Parathyroid adenoma (tissue), 2 donors: Measurements from ENCODE around the gene ERMARD.

ENCODE experiments used
- H2AFZ ChIP-seq: fragments of 300-600 bp; sonication (generic); one replicate; pipeline ENCODE4 v1.7.0; 2017; ENCODE audit warnings: antibody characterized with exemption, mild to moderate bottlenecking
- H3K27ac ChIP-seq: fragments of 300-600 bp; sonication (generic); one replicate; pipeline ENCODE4 v1.7.0; 2017
- H3K27me3 ChIP-seq: fragments of 300-600 bp; sonication (generic); one replicate; pipeline ENCODE4 v1.7.0; 2017; ENCODE audit warnings: low read length; ENCODE audit not compliant: control insufficient read depth, insufficient read depth
- H3K36me3 ChIP-seq: fragments of 300-600 bp; sonication (generic); one replicate; pipeline ENCODE4 v1.7.0; 2017; ENCODE audit warnings: low read length; ENCODE audit not compliant: control insufficient read depth, insufficient read depth
- H3K4me1 ChIP-seq: fragments of 300-600 bp; sonication (generic); one replicate; pipeline ENCODE4 v1.7.0; 2017; ENCODE audit warnings: control low read depth
- H3K4me2 ChIP-seq: fragments of 300-600 bp; sonication (generic); one replicate; pipeline ENCODE4 v1.7.0; 2017; ENCODE audit warnings: low read length
- H3K4me3 ChIP-seq: fragments of 300-600 bp; sonication (generic); one replicate; pipeline ENCODE4 v1.7.0; 2017; ENCODE audit warnings: low read depth, low read length
- H3K79me2 ChIP-seq: fragments of 300-600 bp; sonication (generic); one replicate; pipeline ENCODE4 v1.7.0; 2017; ENCODE audit warnings: control low read depth
- H3K9ac ChIP-seq: fragments of 300-600 bp; sonication (generic); one replicate; pipeline ENCODE4 v1.7.0; 2017; ENCODE audit warnings: mild to moderate bottlenecking
- H3K9me3 ChIP-seq: fragments of 300-600 bp; sonication (generic); one replicate; pipeline ENCODE4 v1.7.0; 2017; ENCODE audit warnings: low read length; ENCODE audit not compliant: control insufficient read depth
- TF ChIP-seq, protein P1 (sequence below): fragments of 300-600 bp; sonication (generic); IDR thresholded peaks from one replicate; pipeline ENCODE4 v1.7.0; 2017; ENCODE audit warnings: antibody characterized with exemption, mild to moderate bottlenecking
- donor health status: primary hyperparathyroidism.

ERMARD gene

DNA sequence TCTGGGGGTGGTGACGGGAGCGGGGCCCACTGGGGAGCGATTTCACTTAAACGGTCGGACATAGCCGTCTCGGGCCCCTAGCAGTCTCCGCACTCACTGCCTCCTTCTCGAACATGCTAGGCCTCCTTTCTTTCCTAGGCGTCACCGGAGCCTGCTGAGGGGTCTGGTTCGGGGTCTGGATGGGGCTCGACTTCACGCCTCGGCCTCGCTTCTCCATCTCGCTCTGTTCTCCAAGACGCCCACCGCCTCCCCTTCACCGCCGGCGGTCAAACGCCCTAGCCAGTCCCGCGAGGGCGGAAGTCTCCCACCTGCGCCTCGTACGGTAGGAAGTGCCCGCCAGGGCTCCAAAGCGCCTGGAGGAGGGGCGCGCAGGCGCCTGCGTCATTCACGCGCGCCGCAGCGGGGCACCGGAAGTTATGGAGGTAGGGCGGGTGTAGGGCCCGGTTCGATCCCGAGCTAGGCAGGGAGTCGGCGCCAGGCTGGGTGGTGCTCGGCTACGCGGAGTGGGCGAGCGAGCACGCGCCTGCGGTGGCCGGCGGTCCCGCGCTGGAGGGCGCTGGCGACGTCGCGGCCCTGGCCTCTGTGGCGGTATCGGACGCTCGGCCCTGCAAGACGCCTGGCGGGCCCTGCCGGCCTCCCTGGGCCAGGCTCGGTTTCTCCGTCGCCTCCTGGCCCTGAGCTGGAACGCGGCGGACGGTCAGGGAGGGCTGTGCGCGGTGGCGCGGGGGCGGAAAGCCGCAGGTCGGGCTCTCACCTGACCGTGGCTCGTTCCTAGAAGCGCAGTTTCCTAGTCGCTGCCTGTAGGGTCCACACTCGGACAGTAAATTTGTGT is at the start of gene ERMARD, which contains the start of gene DYNLT2:
ERMARD (plus strand) TSS at position 381 of the 832 bp plus-strand sequence; CDS start at position 417, 36 bp downstream.
DYNLT2 (minus strand) TSS at position 331 of the 832 bp plus-strand sequence; CDS start at position 217, 114 bp downstream.
- Histone ChIP-seq H3K4me2 (peak within 1 kb of the TSS; percentile 52), H2AFZ (peak within 1 kb of the TSS; percentile 92), H3K9ac (peak within 1 kb of the TSS; percentile 73), H3K79me2 (no peaks in the 10 kb centered on the region), H3K4me1 (peaks cover 8% of the 10 kb centered on the region), H3K9me3 (no peaks in the 10 kb centered on the region), H3K27me3 (no peaks in the 10 kb centered on the region), H3K36me3 (no peaks in the 10 kb centered on the region), H3K4me3 (peak within 1 kb of the TSS; percentile 58), H3K27ac (peak within 1 kb of the TSS; percentile 92)
- TF ChIP-seq, protein P1, sequence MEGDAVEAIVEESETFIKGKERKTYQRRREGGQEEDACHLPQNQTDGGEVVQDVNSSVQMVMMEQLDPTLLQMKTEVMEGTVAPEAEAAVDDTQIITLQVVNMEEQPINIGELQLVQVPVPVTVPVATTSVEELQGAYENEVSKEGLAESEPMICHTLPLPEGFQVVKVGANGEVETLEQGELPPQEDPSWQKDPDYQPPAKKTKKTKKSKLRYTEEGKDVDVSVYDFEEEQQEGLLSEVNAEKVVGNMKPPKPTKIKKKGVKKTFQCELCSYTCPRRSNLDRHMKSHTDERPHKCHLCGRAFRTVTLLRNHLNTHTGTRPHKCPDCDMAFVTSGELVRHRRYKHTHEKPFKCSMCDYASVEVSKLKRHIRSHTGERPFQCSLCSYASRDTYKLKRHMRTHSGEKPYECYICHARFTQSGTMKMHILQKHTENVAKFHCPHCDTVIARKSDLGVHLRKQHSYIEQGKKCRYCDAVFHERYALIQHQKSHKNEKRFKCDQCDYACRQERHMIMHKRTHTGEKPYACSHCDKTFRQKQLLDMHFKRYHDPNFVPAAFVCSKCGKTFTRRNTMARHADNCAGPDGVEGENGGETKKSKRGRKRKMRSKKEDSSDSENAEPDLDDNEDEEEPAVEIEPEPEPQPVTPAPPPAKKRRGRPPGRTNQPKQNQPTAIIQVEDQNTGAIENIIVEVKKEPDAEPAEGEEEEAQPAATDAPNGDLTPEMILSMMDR: peak; percentile 16

DNA sequence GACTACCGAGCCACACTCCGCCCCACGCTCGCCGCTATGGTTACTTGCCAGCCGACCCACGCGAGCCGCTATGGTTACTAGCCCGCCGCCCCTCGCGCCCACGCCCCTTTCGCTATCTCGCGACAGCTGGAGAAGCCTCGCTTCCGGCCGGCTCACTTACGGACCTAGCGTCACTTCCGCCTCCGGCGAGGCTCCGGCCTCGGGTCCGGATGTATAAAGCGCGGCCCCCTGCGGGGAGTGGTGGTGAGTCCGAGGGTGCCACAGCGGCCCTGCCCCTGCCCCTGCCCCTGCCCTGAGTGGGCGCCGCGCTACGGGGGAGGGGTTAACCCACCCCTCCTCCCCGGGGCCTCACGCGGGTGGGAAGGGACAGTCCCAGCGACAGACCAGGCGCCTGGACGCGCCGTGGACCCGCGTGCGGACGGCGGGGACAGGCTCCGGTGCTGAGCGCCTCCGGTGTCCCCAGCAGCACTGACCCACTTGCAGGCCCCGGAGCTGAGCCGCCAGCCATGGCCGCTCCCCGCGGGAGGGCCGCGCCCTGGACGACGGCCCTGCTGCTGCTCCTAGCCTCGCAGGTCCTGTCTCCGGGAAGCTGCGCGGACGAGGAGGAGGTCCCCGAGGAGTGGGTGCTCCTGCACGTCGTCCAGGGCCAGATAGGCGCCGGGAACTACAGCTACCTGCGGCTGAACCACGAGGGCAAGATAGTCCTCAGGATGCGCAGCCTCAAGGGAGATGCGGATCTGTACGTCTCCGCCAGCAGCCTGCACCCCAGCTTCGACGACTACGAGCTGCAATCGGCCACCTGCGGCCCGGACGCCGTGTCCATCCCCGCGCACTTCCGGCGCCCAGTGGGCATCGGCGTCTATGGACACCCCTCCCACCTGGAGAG is 49.2 kb upstream of the ERMARD start, which contains the start of the genes C6orf120 and WDR27:
C6orf120 (plus strand) TSS at position 173 of the 886 bp plus-strand sequence; CDS start at position 507, 334 bp downstream.
WDR27 (minus strand) TSS at position 76 of the 886 bp plus-strand sequence. CDS start 13,024 bp downstream, outside the sequence.
- Histone ChIP-seq H3K4me1 (peaks cover 13% of the 10 kb centered on the region), H2AFZ (peak within 1 kb of the TSS; percentile 89), H3K9ac (peak within 1 kb of the TSS; percentile 70), H3K4me3 (peak within 1 kb of the TSS; percentile 69), H3K27me3 (no peaks in the 10 kb centered on the region), H3K9me3 (no peaks in the 10 kb centered on the region), H3K4me2 (peak within 1 kb of the TSS; percentile 81), H3K27ac (peak within 1 kb of the TSS; percentile 86), H3K79me2 (peaks cover 5% of the 10 kb centered on the region), H3K36me3 (no peaks in the 10 kb centered on the region)
- TF ChIP-seq, protein P1: no peak

DNA sequence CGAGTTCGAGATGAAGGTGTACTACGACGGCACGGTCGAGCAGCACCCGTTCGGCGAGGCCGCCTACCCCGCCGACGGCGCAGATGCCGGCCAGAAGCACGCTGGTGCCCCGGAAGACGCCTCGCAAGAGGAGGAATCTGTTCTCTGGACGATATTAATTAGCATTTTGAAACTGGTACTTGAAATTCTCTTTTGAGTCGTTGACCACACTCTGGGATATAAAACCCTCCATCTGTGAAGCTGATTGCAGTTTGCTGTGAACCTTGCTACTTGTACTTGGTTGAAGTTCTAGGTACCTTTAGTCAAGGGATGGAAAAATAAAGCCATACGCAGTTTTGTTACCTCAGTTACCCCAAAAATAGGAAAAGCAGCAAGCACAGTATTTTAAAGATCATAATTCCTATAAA is 48.6 kb upstream of the ERMARD start:
- Histone ChIP-seq H3K4me2 (peak overlapping the region; percentile 81), H2AFZ (peak overlapping the region; percentile 89), H3K9me3 (no peaks in the 10 kb centered on the region), H3K27ac (peak overlapping the region; percentile 86), H3K79me2 (peaks cover 5% of the 10 kb centered on the region), H3K36me3 (no peaks in the 10 kb centered on the region), H3K4me3 (peak overlapping the region; percentile 69), H3K27me3 (no peaks in the 10 kb centered on the region), H3K4me1 (peaks cover 13% of the 10 kb centered on the region), H3K9ac (peak overlapping the region; percentile 70)
- TF ChIP-seq, protein P1: no peak

DNA sequence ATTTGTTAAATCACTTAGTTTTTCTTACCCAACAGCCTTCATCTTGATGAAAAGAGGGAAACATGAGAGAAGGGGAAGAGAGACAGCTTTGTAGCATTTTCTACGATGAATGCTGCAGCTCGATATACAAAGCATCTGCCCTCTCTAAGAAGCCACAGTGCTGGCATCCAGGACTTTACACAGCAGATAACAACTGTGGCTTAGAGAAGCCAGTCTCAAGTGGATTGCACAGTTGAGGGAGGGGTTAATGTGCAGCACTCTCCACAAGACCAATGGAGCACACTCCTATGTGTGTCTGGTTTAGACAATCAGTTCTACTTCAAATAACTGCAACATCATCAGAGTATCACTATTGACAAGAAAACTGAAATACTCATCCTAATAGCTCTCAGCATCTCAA is 43.6 kb upstream of the ERMARD start:
- no peaks in the 10 kb centered on the region for H3K36me3 ChIP-seq
- H3K27me3 ChIP-seq: no peaks in the 10 kb centered on the region
- H3K9ac ChIP-seq: no peak overlapping the region
- no peak overlapping the region for H2AFZ ChIP-seq
- H3K4me2 ChIP-seq: no peak overlapping the region
- H3K27ac ChIP-seq: no peak overlapping the region
- H3K79me2 ChIP-seq: peaks cover 2% of the 10 kb centered on the region
- TF ChIP-seq, protein P1: no peak
- H3K4me1 ChIP-seq: peaks cover 12% of the 10 kb centered on the region
- H3K4me3 ChIP-seq: no peak overlapping the region
- no peaks in the 10 kb centered on the region for H3K9me3 ChIP-seq
